ENCODE measurements around the gene PIAS4. TPM values are rescaled to one million over a fixed set of nuclear protein-coding genes. Genes with fewer than 3 reads are reported as not detected.

Gene PIAS4
- total RNA-seq: 21.9 TPM

GRCh38 chr19:4007021-4007835 is at the start of gene PIAS4:
TSS of gene PIAS4 (plus strand) at chr19:4007736. CDS start at chr19:4007761, 25 bp downstream.

GRCh38 chr19:3970808-3971598 is 36.5 kb upstream of the PIAS4 start, which contains the start of gene DAPK3:
TSS of gene DAPK3 (minus strand) at chr19:3971099. CDS start at chr19:3969735, 1,364 bp downstream.

GRCh38 chr19:3984908-3985642 is 22.5 kb upstream of the PIAS4 start, which contains the start of gene EEF2:
TSS of gene EEF2 (minus strand) at chr19:3985463. CDS start at chr19:3985380, 83 bp downstream.

GRCh38 chr19:4066682-4067395 is 59.3 kb downstream of the PIAS4 start, which contains the start of gene ZBTB7A:
TSS of gene ZBTB7A (minus strand) at chr19:4066899. CDS start at chr19:4055232, 11,667 bp downstream.

Small RNA genes lying within 50 kb of the gene (small RNA-seq; reads per million reads assigned to genes)
- 2.4 reads per million, percentile 88 among the genes with 10 or more reads in this experiment for gene SNORD37

Other genes with a start within 250 kb of the PIAS4 start
- 11.3 TPM for gene APBA3, start 246.0 kb upstream of the PIAS4 start, total RNA-seq
- 34.4 TPM for gene MRPL54, start 245.1 kb upstream of the PIAS4 start, total RNA-seq
- gene RAX2, start 235.5 kb upstream of the PIAS4 start, total RNA-seq: not detected
- gene MATK, start 221.4 kb upstream of the PIAS4 start, total RNA-seq: 25.1 TPM
- gene ZFR2, start 138.7 kb upstream of the PIAS4 start, total RNA-seq: 12.0 TPM
- 105 TPM for gene ATCAY, start 127.1 kb upstream of the PIAS4 start, total RNA-seq
- not detected for gene NMRK2, start 74.7 kb upstream of the PIAS4 start, total RNA-seq
- gene DAPK3, start 36.6 kb upstream of the PIAS4 start, total RNA-seq: 58.1 TPM
- 1,635 TPM for gene EEF2, start 22.3 kb upstream of the PIAS4 start, total RNA-seq
- 2.5 TPM for gene ZBTB7A, start 59.2 kb downstream of the PIAS4 start, total RNA-seq
- 84.7 TPM for gene MAP2K2, start 116.4 kb downstream of the PIAS4 start, total RNA-seq
- 0.69 TPM for gene CREB3L3, start 145.9 kb downstream of the PIAS4 start, total RNA-seq
- gene SIRT6, start 174.8 kb downstream of the PIAS4 start, total RNA-seq: 11.5 TPM
- gene ANKRD24, start 175.0 kb downstream of the PIAS4 start, total RNA-seq: 6.5 TPM
- 0.23 TPM for gene EBI3, start 221.8 kb downstream of the PIAS4 start, total RNA-seq
- 14.8 TPM for gene YJU2, start 239.3 kb downstream of the PIAS4 start, total RNA-seq